GM21723 (cell line): ENCODE measurements around the gene TSPEAR.

Experiments used
- ATAC-seq: cut with Tn5 transposase; IDR thresholded peaks from one replicate; pipeline ENCODE4 v1.9.1; 2021; ENCODE audit warnings: mild to moderate bottlenecking, moderate library complexity; ENCODE audit not compliant: unreplicated experiment

The TSPEAR gene

DNA sequence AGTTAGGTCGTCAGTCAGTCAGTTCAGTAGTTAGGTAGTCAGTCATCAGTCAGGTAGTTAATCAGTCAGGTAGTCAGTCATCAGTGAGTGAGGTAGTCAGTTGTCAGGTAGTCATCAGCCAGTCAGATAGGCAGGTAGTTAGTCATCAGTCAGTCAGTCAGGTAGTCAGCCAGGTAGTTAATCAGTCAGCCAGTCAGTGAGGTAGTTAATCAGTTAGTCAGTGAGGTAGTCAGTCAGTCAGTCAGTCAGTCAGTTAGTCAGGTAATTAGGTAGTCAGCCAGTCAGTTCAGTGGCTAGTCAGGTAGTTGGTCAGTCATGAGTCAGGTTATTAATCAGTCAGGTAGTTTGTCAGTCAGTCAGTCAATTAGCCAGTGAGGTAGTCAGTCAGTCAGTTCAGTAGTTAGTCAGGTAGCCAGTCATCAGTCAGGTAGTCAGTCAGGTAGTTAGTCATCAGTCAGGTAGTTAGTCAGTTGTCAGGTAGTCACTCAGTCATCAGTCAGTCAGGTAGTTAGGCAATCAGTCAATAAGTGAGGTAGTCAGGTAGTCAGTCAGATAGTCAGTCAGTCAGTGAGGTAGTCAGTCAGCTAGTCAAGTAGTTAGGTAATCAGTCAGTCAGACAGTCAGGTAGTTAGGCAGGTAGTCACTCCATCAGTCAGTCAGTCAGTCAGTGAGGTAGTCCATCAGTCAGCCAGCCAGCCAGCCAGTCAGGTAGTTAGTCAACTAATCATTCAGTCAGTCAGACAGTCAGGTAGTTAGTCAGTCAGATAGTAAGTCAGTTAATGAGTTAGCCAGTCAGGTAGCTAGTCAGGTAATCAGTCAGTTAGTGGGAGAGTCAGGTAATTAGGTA, 187.6 kb downstream of the TSPEAR start:
- no peak for ATAC-seq

GRCh38 chr21:44522753-44523204, 188.6 kb downstream of the TSPEAR start:
- ATAC-seq, result no peak

DNA sequence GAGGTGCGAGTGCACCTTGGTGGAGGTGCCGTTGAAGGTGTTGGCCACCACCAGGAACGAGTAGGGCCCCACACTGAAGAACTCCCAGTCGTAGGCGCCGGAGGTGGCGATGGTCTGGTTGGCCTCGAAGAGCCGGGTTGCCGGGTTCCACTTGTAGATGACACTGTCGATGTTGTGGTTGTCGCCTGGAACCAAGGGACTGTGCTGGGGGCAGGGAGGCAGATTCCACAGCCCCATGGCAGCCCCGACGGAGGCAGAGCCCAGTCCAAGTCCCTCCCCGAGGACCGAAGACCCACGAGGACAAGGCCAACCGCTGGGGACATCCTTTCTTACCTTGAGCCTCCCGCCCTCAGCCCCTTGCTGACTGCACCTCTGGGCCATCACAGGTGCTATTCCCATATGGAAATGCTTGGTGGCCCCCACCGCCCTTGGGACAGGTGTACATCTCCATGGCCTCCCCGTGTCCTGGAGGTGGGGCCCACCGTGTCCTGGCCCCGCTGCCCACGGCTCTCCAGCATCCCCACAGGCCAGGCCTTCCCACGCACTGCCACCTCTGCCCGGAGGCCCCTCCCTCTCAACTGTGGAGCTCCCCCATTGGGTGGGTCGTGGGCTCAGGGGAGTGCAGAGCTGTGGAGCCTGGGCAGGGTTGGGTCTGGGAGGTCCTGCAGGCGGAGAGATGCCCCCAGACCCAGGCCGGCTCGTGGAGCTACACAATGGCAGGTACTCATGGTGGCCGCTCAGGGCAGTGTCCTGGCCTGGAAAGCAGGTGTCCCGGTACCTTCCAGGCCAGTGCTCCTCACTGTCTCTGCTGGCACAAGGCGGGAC, 189.2 kb downstream of the TSPEAR start:
- no peak for ATAC-seq

GRCh38 chr21:44521301-44521927, 190.0 kb downstream of the TSPEAR start:
- ATAC-seq, result no peak

DNA sequence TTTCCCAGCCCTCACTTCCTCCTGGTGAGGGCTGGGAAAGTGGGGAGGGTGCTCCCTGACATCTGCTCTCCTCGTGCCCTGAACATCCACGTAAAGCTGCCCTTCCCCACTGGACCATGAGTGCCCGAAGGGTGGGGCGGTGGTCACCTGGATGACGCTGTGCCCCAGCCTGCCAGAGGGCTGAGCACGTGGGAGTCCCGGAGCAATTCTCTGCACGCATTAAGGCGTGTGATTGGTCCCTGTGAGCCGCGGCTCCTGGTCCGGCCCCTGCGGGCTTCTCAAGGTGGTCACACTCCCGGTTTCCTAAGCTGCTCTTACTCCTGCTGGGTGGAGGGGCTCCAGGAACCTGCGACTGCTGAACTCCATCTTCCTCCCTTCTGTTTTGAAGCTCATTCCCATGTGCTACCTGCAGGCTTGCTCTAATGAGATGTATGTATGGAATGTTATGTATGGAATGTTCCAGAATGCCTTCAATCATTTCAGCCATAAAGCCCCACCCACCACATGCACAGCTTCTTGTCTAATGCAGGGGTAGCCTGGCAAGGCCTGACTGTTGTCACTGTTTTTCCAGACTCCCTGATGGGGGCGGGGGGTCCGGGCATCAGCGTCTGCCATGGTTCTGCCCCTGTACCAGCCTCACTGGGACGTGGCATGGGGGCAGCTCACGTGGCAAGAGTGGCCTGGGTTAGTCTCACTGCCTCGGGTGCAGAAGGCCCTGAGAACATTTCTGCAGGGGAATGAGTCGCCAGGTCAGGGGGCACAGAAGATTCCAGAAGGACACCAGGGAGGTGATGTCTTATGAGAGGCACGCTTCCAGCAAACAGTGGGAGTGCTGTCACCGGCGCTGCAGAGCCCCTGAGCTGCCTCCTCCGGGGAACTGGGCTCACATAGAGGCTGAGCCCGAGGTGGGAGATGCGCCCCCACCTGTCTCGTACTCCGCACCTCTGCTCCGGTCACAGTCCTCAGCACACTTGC, 190.8 kb downstream of the TSPEAR start:
- no peak for ATAC-seq

GRCh38 chr21:44519346-44520325, 191.7 kb downstream of the TSPEAR start:
- ATAC-seq, result no peak

DNA sequence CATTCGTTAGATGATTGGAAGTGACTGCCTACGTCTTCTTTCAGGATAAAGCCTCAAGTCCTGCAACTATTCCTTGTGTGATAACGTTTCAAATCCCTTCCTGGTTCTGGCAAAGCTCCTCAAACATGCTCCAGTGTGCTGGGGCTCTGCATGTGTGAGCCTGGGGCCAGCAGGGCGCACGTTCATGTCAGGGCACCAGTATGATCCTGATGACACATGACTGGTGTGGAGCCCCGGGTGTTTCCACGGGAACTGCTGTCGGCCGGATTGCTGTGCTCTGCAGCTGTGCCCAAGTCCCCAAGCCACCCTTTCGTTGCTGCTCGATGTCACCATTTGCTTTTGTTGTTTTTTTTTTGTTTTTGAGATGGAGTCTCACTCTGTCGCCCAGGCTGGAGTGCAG, 192.7 kb downstream of the TSPEAR start:
- no peak for ATAC-seq

DNA sequence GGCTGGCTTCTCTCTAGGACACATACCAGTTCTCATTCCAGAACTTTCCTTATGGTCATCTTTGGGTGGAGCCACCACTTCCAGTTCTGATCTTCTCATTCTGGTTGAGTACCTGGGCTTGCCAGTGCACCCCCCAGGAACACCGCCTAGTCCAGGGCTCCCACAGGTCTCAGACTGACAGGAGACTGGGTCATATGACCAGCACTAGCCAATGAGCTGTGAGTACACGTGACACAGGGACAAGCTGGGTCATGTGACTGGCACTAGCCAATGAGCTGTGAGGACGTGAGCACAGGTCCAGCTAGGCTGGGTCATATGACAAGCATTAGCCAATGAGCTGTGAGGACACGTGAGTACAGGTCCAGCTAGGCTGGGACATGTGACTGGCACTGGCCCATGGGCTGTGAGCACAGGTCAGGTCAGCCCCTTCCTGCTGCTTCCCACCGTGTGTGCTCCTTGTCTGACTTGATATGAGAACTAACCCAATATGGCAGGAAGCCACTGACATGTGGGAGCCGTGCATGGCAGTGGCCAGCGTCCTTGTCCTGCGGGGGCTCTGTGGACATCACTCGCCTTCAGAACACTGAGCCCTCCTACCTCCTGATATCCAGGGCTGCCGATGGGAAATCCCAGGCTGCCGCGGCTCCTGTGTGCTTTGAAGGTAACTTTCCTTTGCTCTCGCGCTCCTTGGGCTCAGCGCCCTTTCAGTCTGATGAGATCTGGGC, 194.0 kb downstream of the TSPEAR start:
- no peak for ATAC-seq

DNA sequence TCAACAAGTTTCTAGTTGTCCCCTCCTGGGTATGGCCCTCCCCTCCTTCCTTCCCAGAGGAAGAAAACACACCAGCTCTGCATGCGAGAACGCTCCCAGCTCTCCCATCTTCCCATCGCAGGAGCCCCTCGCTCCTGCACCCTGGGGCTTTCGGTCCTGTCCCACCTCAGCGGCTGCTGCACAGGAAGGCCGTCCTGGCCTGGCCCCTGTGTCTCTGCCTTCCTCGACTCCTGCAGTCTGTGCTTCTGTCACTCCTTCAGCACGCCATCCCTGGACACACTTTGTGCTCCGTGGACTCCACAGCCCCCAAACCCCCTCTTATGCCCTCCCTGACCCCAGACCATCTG, 194.6 kb downstream of the TSPEAR start:
- no peak for ATAC-seq

GRCh38 chr21:44516342-44516741, 195.0 kb downstream of the TSPEAR start:
- no peak for ATAC-seq

GRCh38 chr21:44515359-44516165, 195.8 kb downstream of the TSPEAR start:
- ATAC-seq, result no peak

- no peak for ATAC-seq
Observed at GRCh38 chr21:44514746-44515358, 196.5 kb downstream of the TSPEAR start.

GRCh38 chr21:44514218-44514520, 197.2 kb downstream of the TSPEAR start:
- no peak for ATAC-seq

GRCh38 chr21:44513389-44514217, 197.8 kb downstream of the TSPEAR start:
- no peak for ATAC-seq

DNA sequence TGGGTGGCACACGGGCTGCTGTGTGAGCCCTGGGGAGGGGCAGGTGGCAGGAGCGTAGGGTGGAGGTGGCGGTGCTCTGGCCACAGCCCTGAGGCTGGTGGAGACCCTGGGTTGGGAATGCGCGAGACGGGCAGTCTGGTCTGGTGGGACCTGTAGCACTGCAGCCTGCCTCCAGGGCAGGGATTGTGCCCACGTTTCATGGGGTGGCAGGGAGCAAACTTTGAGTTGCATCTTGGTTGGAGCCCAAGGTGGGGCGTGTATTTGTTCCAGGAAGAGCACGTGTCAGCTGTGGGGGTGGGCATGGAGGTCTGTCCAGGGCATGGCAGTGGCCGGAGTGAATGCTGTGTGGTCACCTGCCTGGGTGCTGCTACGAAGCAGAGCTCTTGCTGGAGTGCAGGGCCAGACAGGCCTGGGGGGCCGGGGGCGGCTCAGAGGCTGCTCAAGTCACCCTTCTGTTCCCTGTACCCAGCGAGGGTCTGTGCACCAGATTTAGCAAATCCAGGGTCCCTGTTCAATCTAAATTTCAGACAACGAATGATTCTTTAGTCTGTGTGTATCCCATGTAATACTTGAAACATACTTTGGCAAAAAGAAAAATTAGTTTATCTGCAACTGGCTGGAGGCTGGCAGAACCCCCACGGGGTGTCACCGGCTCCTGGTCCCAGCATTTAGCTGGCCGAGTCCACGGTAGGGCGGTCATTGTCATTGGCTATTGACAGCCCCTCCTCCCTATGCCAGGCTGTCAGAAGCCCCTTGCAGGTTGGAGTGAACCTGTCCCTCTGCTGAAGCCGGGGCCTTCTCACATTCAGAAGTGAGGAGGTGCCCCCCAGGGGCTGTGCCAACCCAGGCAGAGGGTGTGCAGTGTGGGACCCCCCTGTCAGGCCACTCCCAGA, 198.6 kb downstream of the TSPEAR start:
- no peak for ATAC-seq

- no peak for ATAC-seq
Observed at GRCh38 chr21:44511938-44512275, 199.5 kb downstream of the TSPEAR start.
